Activated CD4-positive, alpha-beta T cell treated with anti-CD3 and anti-CD28 coated beads for 24 hours (primary cell): ENCODE measurements around the gene TBC1D30.
"Not testable (repeated sequence)": the region's sequence is repeated elsewhere in the genome, so short reads cannot be mapped to it uniquely, and the experiment has no call there.

ENCODE experiments used
- DNase-seq, 2 donors: peaks; one replicate each; pipeline ENCODE4 v3.0.0-alpha.2; 2020; ENCODE audit warnings: low read depth in 2 of 2

TBC1D30 gene

DNA sequence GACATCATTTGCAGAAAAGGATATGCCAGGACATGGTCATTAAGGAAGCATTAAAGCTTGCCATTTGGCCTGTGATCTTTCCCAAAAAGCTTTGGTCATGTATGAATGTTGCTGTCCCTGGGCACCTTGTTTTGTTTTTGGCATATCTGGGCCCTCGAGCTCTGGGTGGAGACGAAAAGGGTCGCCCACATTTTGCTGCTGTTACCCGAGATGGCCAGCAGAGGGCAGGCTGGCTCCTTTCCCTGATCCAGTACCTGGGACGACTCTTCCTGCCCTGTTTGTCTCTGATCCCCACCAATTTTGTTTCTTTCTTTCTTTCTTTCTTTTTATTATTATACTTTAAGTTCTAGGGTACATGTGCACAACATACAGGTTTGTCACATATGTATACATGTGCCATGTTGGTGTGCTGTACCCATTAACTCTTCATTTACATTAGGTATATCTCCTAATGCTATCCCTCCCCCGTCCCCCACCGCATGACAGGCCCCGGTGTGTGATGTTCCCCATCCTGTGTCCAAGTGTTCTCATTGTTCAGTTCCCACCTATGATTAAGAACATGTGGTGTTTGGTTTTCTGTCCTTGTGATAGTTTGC lies 22.2 kb upstream of the TBC1D30 start:
- peak; percentile 36 to 48 for DNase-seq

DNA sequence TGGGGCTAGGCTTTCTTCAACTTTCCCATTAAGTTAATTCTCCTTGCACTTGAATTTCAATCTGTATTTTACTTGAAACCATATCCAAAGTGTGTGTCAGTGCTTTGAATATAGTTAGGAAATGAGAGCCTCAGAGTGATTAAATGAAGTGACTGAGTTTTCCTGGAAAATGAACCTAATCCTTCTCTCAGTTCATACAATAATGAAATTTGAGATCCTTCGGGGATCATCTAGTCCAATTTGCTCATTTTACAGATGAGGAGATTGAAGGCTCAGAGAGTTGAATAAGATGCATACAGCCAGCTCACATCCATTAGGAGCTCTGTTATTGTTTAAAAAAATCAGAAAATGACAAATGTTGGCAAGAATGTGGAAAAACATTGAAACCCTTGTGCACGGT lies 18.3 kb upstream of the TBC1D30 start:
- no peak for DNase-seq

GRCh38 chr12:64806593-64807460 lies 17.6 kb upstream of the TBC1D30 start:
- DNase-seq, result no peak

DNA sequence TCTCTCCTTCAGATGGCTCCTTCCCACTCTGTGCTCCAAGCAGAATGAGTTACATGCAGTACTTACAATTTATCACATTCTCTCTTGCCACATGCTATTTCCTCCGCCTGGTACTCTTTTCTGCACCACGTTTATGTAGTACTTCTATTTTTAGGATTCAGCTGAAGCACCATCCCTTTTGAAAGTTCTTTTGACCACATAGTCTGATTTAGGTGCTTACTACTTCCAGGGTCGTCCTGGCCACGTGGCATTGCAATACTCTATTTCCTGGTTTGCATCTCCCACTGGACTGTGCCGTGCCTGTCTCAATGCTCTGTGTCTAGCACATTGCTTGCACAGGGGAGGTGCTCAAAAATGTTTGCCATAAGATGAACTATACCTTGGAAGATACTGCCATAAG lies 16.3 kb upstream of the TBC1D30 start:
- no peak for DNase-seq

DNA sequence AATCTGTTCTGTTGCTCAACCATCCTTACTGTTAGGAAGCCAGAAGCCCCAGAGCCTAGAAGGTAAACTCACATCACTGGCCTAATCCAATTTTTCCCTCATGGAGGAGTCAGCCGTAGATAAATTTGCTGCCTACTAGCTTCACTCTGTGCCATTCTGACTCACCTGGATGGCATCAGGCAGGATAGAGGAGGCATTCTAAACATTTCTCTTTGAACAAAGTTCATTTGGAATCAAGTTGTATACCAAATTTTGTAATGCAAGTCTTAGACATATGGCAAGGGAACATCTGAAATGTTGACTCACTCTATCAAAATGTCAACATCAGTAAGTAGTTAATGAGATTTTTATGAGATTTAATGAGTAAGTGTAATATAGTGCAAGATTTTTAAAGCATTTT lies 13.6 kb upstream of the TBC1D30 start:
- no peak for DNase-seq

GRCh38 chr12:64813723-64814122 lies 10.7 kb upstream of the TBC1D30 start:
- DNase-seq, result no peak

- DNase-seq, result no peak
Observed at GRCh38 chr12:64814432-64814831, 10.0 kb upstream of the TBC1D30 start.

GRCh38 chr12:64819816-64820402 lies 4.5 kb upstream of the TBC1D30 start:
- no peak for DNase-seq

- no peak for DNase-seq
Observed at GRCh38 chr12:64820593-64820992, 3.9 kb upstream of the TBC1D30 start.

DNA sequence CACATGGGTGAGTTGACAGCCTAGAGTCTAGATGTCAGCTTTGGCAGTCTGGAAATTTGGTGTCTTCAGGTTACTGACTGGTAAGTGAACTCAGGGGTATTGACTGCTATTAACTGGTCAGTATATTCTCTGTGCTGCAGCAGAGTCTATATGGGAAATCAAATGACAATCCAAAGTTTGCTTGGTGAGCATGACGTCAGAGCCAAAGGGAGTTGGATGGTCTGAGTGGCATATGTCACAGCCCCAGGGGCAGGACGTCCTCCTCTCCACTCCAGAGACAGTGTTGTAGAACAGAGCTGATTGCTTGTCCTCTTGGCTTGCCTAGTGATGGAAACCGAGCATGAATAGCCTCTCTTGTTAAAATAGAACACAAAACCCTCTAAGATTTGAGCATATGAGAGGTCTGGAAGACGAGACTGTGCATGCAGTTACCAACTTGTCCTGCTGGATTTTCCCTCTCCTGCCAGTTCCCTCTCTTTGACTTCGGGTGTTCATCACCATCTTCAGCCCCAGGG lies 3.3 kb upstream of the TBC1D30 start:
- DNase-seq, result no peak

- DNase-seq, result no peak
Observed at GRCh38 chr12:64824130-64824499, 332 bp upstream of the TBC1D30 start.

GRCh38 chr12:64825143-64826021 lies 935 bp downstream of the TBC1D30 start:
- no peak for DNase-seq

GRCh38 chr12:64826234-64826633 lies 1.8 kb downstream of the TBC1D30 start:
- peak; percentile 20 to 46 for DNase-seq

DNA sequence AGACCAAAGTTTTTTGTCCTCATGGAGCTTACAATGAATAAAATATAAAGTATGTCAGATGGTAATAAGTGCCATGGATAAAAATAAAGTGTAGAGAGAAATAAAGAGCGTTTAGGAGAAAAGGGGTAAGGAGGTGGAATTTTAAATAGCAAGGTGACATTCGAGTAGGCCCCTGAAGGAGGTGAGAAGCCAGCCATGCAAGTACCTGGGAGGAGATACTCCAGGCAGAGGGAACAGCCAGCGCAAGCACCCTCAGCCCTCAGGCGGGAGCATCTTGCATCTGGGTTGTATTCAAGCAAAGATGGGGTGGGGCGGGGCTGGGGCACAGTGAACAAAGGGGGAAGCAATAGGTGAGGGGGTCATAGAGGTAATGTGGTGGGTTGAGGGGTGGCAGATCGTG lies 4.3 kb downstream of the TBC1D30 start:
- DNase-seq, result no peak

GRCh38 chr12:64833928-64834327 lies 9.5 kb downstream of the TBC1D30 start:
- no peak for DNase-seq

GRCh38 chr12:64835901-64836300 lies 11.5 kb downstream of the TBC1D30 start:
- no peak for DNase-seq

DNA sequence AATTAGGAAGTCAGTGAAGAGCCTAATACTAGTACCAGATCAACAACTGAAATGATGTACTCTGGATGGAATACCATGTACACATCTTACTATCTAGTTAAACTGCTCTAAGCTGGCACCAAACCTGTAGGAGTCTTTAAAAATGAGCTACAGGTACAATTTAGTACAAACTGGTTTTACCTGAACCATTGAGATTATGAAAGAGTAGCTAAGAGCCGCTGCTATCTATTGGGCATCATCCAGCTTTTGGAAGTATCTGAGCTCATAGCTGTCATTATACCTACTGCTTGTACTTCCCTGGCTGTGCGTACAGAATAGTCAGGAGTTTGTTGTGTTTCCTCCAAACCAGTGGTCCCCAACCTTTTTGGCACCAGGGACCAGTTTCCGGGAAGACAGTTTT lies 12.4 kb downstream of the TBC1D30 start:
- DNase-seq, result no peak

- DNase-seq, result no peak
Observed at GRCh38 chr12:64837427-64837826, 13.0 kb downstream of the TBC1D30 start.

DNA sequence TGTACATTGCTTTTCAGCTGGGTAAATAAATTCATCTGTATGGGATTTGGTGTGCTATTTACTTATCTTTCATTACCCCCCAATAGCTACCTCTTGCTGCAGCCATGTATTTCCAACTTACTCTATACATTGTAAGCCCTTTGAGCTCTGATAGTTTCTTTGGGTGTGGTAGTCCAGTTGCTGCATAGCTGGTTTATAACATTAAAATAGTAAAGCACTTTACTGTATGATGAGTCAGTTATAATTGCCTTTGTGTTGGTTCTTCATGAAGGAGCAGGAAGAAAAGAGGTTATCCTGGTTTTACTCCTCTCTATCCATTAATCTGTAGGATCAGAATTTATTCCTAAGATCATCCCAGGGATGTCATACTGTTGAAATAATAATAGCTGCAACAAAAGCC lies 15.7 kb downstream of the TBC1D30 start:
- no peak for DNase-seq

DNA sequence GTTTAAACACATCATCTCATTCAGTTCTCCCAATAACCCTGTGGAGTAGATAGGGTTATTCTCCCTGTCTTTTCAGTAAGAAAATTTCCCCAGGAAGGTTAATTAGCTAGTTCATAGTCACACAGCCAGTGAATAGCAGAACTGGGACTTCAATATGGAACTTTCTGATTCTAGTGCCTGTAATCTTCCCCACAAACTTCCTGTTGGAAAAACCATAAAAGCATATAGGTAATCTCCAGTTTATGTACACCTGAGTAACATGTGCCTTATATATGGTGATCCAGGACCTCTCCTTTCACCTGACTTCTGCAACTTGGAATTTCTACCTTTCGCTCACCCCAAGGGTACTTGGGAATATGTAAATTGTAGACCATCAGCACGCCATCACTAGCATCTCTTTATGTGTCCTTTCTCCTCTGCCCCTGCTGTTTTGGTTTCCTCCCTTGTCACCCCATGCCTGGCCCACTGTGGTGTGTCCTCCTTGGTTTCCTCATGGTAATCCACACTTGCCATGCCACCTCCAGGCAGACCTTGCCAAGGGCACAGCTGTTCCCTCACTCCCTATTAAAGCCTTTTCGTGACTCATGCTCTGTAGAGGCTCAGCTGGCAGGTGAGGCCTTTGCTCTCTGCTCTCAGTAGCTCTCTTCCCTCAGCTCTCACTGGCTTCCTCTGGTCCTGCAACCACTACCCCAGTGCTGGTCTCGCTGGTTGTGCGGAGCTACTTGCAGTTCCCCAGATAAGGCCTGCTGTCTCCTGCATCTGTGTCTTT lies 16.7 kb downstream of the TBC1D30 start:
- DNase-seq, result no peak

DNA sequence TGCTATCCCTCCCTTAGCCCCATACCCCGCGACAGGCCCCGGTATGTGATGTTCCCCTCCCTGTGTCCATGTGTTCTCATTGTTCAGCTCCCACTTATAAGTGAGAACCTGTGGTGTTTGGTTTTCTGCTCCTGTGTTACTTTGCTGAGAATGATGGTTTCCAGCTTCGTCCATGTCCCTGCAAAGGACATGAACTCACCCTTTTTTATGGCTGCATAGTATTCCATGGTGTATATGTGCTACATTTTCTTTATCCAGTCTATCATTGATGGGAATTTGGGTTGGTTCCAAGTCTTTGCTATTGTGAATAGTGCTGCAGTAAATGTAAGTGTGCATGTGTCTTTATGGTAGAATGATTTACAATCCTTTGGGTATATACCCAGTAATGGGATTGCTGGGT lies 24.0 kb downstream of the TBC1D30 start:
- not testable (repeated sequence) for DNase-seq
